ENCODE results near the gene ETFA. TPM values are rescaled to one million over a fixed set of nuclear protein-coding genes. Genes with fewer than 3 reads are reported as not detected.

Gene ETFA
- total and polyA plus RNA-seq, 10 of the 15 experiments (the other 5 are each of a cell fraction or from before 2014, with no cell fraction given) = 114 to 331 (median 152) TPM

DNA sequence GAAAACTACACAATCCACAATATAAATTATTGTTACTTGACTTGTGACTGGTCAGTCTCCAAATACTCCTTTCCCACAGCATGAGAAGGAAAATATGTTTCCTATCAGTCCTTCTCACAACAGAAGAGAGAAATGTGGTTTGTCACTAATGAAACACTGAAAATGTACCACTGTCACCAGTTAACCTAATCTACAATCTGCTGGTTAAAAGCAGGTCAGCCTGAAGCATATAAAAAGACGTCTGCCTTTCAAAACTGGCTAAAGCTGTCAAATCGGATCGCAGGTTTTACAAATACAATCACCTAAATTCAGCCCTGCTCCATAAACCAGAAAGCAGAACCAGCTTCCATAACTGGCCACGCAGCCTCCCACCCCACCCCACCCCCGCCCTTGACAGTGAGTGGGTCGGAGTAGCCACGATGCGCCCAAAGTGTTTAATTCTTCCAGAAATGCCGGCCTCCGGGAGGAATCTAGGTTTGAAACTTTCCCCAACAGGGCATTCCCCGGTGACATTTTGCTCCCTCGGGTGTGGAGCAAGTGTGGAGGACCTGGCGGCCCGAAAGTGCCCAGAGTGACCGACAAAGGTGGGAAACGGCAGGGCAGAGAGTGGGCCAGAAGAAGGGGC, 682 bp downstream of the ETFA start:
- H3K27ac ChIP-seq (ENCODE audit: control insufficient read depth, insufficient read depth) = peak overlapping the region; percentile 75
- peak overlapping the region; percentile 99 for H2AFZ ChIP-seq (ENCODE audit: control insufficient read depth, low read depth, low read length)
- WGBS (ENCODE audit: insufficient coverage, insufficient replicate concordance, low lambda C conversion rate, missing lambda C conversion rate) = under 1% methylated on average over 16 of the region's 16 CpGs
- H3K4me3 ChIP-seq = peak overlapping the region; percentile 99
- H3K79me2 ChIP-seq (ENCODE audit: control insufficient read depth, insufficient read depth, low read length) = peaks cover 55% of the 10 kb centered on the region
- POLR2A ChIA-PET = interaction anchor here (0.6 to 1.5 kb wide), 7 partner anchors 10 to 115 kb away, joined by 3 to 9 read pairs (median 3); no protein-coding TSS in a partner anchor
- H3K4me2 ChIP-seq (ENCODE audit: control insufficient read depth, insufficient read depth) = peak overlapping the region; percentile 91
- in situ Hi-C loops (cut with MboI) = no loop called here
- ATAC-seq (peak; percentile 48), DNase-seq (ENCODE audit: low read depth, low spot score) (no peak), FAIRE-seq (no peak)
- peaks cover 3% of the 10 kb centered on the region; the same call in 1 of the 2 replicates for H3K4me1 ChIP-seq (ENCODE audit: control insufficient read depth, insufficient read depth, low read length)
- no peaks in the 10 kb centered on the region for H4K20me1 ChIP-seq (ENCODE audit: control insufficient read depth, insufficient read depth)
- SMC1A ChIA-PET (ENCODE audit: uncharacterized antibody, unreplicated experiment) = interaction anchor here (0.7 to 2.5 kb wide), 7 partner anchors 12 to 86 kb away, joined by 3 to 8 read pairs (median 4); no protein-coding TSS in a partner anchor
- intact Hi-C loops (cut with micrococcal nuclease; ENCODE audit: unreplicated experiment) = no loop called here
- no peaks in the 10 kb centered on the region for H3K36me3 ChIP-seq (ENCODE audit: control insufficient read depth in 2 of 2, insufficient read depth in 2 of 2, low read length in 1 of 2)
- H3K9ac ChIP-seq (ENCODE audit: control insufficient read depth, insufficient read depth, low read length) = peak overlapping the region; percentile 94
- H3K9me3 ChIP-seq (replicated peaks; ENCODE audit: control insufficient read depth, insufficient read depth, low read length) = no peaks in the 10 kb centered on the region; the same call in 1 of the 3 replicates
- BruUV-seq (replicated peaks) = TSS peak; percentile 62
- RAD21 ChIA-PET (ENCODE audit: unreplicated experiment) = interaction anchor here (0.6 to 1.8 kb wide), 2 partner anchors 24 to 26 kb away, joined by 3 to 8 read pairs; partner anchors contain the start of gene ISL2
- H3K27me3 ChIP-seq (replicated peaks in 1 of 2; ENCODE audit: control insufficient read depth in 2 of 2, insufficient read depth in 2 of 2, low read length in 1 of 2) = no peaks in the 10 kb centered on the region
- CTCF ChIA-PET = interaction anchor here (1.1 kb wide), 1 partner anchor 1232 kb away, joined by 3 read pairs; no protein-coding TSS in a partner anchor
- TF ChIP-seq, protein P1, sequence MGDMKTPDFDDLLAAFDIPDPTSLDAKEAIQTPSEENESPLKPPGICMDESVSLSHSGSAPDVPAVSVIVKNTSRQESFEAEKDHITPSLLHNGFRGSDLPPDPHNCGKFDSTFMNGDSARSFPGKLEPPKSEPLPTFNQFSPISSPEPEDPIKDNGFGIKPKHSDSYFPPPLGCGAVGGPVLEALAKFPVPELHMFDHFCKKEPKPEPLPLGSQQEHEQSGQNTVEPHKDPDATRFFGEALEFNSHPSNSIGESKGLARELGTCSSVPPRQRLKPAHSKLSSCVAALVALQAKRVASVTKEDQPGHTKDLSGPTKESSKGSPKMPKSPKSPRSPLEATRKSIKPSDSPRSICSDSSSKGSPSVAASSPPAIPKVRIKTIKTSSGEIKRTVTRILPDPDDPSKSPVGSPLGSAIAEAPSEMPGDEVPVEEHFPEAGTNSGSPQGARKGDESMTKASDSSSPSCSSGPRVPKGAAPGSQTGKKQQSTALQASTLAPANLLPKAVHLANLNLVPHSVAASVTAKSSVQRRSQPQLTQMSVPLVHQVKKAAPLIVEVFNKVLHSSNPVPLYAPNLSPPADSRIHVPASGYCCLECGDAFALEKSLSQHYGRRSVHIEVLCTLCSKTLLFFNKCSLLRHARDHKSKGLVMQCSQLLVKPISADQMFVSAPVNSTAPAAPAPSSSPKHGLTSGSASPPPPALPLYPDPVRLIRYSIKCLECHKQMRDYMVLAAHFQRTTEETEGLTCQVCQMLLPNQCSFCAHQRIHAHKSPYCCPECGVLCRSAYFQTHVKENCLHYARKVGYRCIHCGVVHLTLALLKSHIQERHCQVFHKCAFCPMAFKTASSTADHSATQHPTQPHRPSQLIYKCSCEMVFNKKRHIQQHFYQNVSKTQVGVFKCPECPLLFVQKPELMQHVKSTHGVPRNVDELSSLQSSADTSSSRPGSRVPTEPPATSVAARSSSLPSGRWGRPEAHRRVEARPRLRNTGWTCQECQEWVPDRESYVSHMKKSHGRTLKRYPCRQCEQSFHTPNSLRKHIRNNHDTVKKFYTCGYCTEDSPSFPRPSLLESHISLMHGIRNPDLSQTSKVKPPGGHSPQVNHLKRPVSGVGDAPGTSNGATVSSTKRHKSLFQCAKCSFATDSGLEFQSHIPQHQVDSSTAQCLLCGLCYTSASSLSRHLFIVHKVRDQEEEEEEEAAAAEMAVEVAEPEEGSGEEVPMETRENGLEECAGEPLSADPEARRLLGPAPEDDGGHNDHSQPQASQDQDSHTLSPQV (IDR thresholded peaks at IDR 0.05) = no peak
- no peak for TF ChIP-seq POLR2A (IDR thresholded peaks at IDR 0.05; ENCODE audit: low read depth, low read length)
- no peak for TF ChIP-seq KDM1A (IDR thresholded peaks at IDR 0.05; ENCODE audit: borderline replicate concordance)
- 0 out of 2 replicates have a peak, but pooled peaks have one; percentile 13 for TF ChIP-seq SMARCA5 (IDR thresholded peaks at IDR 0.05)
- TF ChIP-seq BACH1 (IDR thresholded peaks at IDR 0.05; ENCODE audit: borderline replicate concordance) = no peak
- TF ChIP-seq, protein P2, sequence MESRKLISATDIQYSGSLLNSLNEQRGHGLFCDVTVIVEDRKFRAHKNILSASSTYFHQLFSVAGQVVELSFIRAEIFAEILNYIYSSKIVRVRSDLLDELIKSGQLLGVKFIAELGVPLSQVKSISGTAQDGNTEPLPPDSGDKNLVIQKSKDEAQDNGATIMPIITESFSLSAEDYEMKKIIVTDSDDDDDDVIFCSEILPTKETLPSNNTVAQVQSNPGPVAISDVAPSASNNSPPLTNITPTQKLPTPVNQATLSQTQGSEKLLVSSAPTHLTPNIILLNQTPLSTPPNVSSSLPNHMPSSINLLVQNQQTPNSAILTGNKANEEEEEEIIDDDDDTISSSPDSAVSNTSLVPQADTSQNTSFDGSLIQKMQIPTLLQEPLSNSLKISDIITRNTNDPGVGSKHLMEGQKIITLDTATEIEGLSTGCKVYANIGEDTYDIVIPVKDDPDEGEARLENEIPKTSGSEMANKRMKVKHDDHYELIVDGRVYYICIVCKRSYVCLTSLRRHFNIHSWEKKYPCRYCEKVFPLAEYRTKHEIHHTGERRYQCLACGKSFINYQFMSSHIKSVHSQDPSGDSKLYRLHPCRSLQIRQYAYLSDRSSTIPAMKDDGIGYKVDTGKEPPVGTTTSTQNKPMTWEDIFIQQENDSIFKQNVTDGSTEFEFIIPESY (IDR thresholded peaks at IDR 0.05) = no peak
- TF ChIP-seq ETV6 (conservative IDR thresholded peaks at IDR 0.05 in 1 of 2, IDR thresholded peaks at IDR 0.05 in 1 of 2; ENCODE audit: borderline replicate concordance in 1 of 2, low read depth in 1 of 2) = no peak
- TF ChIP-seq EGR1 (IDR thresholded peaks at IDR 0.05; ENCODE audit: borderline replicate concordance in 1 of 2, low read depth in 2 of 2, low read length in 2 of 2) = peak in 1 of 2 experiments; percentile 50; a peak in 1 of 3 replicates
- no peak for TF ChIP-seq KAT2A (conservative IDR thresholded peaks at IDR 0.05; ENCODE audit: control insufficient read depth, low read depth, low read length)
- TF ChIP-seq, protein P3, sequence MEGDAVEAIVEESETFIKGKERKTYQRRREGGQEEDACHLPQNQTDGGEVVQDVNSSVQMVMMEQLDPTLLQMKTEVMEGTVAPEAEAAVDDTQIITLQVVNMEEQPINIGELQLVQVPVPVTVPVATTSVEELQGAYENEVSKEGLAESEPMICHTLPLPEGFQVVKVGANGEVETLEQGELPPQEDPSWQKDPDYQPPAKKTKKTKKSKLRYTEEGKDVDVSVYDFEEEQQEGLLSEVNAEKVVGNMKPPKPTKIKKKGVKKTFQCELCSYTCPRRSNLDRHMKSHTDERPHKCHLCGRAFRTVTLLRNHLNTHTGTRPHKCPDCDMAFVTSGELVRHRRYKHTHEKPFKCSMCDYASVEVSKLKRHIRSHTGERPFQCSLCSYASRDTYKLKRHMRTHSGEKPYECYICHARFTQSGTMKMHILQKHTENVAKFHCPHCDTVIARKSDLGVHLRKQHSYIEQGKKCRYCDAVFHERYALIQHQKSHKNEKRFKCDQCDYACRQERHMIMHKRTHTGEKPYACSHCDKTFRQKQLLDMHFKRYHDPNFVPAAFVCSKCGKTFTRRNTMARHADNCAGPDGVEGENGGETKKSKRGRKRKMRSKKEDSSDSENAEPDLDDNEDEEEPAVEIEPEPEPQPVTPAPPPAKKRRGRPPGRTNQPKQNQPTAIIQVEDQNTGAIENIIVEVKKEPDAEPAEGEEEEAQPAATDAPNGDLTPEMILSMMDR (IDR thresholded peaks at IDR 0.05 in 2 of 3, conservative IDR thresholded peaks at IDR 0.05 in 1 of 3; ENCODE audit: control insufficient read depth in 2 of 3, extremely low read depth in 1 of 3, insufficient read depth in 1 of 3, low read depth in 3 of 3, low read length in 3 of 3) = no peak
- TF ChIP-seq, protein P4, sequence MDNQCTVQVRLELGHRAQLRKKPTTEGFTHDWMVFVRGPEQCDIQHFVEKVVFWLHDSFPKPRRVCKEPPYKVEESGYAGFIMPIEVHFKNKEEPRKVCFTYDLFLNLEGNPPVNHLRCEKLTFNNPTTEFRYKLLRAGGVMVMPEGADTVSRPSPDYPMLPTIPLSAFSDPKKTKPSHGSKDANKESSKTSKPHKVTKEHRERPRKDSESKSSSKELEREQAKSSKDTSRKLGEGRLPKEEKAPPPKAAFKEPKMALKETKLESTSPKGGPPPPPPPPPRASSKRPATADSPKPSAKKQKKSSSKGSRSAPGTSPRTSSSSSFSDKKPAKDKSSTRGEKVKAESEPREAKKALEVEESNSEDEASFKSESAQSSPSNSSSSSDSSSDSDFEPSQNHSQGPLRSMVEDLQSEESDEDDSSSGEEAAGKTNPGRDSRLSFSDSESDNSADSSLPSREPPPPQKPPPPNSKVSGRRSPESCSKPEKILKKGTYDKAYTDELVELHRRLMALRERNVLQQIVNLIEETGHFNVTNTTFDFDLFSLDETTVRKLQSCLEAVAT (IDR thresholded peaks at IDR 0.05) = no peak
- TF ChIP-seq, protein P5, sequence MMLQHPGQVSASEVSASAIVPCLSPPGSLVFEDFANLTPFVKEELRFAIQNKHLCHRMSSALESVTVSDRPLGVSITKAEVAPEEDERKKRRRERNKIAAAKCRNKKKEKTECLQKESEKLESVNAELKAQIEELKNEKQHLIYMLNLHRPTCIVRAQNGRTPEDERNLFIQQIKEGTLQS (IDR thresholded peaks at IDR 0.05; ENCODE audit: borderline replicate concordance, extremely low read depth, low read depth, low read length) = no peak

Data from GM12878 (cell line).